GM19372 (cell line): ENCODE measurements around the gene CXCR6.
A peak's percentile ranks its signal among the peaks of the same experiment; 100 is the strongest.
"Not testable (repeated sequence)": the region's sequence is repeated elsewhere in the genome, so short reads cannot be mapped to it uniquely, and the experiment has no call there.

Experiments
- ATAC-seq: cut with Tn5 transposase; IDR thresholded peaks from one replicate; pipeline ENCODE4 v1.9.1; 2021; ENCODE audit warnings: mild to moderate bottlenecking, low read depth, moderate library complexity; ENCODE audit not compliant: unreplicated experiment

Gene CXCR6

DNA sequence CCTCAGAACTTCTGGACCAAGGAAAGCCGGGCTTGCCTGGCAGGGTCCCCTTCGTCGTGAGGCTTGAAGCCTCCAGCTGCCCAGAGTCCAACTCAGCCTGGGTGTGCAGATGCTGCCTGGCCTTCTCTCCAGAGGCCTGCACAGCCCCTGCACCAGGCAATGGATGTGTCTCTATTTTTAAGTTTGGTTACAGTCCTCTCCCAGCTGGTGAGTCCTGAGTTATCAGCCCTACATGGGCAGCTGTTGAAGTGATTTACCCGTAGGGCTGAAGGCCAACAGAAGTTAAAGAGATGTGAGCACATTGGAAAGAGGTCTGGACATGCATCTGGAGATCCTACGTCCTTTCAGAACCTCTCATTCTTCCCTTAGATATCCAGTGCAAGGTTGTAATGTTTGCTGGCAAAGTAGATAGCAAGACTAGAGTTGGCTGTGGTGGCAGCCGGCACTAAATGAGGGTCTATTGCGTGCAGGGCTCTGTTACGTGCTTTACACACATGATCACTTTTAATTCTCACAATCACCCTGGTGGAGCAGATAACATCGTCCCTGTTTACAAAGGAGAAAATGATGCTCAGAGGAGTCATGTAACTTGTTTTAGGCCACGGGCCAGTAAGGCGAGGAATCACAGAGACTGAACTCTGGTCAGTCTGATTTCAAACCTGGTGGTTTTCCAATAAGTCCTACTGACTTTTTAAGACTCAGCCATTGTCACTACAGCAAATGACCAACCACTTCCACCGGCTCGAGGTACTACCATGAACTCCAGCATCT, 42.5 kb downstream of the CXCR6 start:
- no peak for ATAC-seq

DNA sequence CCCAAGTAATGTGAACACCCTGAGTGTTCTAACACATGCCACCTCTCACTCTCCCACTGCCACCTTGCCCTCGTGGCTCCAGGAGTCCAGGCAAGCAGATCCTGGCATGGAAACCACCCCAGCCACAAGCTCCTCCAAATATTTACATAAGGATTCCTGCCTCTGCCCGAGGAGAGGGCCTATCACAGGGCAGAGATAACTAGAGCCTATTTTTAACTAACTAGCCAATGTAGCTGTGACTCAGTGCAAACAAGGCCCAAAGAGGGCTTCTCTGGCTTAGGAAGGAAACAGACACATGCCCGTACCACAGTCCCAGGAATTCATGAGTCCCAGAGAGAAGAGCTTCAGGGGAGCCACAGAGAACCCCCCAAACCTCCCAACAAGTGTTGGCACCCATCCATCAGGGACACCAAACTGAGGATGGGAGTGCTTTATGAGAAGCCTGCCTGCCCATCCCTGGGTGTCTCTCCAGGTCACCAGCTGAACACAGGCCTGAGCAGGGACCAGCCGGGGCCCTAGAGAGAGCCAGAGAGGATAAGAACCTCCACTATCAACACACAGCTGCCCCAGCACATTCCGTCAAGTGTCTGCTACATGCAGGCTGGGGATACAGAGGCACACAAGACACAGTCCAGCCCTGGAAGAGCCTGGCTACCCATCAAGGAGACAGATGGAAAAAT, 43.2 kb downstream of the CXCR6 start:
- no peak for ATAC-seq

GRCh38 chr3:45987368-45988291, 44.4 kb downstream of the CXCR6 start:
- ATAC-seq, result no peak

DNA sequence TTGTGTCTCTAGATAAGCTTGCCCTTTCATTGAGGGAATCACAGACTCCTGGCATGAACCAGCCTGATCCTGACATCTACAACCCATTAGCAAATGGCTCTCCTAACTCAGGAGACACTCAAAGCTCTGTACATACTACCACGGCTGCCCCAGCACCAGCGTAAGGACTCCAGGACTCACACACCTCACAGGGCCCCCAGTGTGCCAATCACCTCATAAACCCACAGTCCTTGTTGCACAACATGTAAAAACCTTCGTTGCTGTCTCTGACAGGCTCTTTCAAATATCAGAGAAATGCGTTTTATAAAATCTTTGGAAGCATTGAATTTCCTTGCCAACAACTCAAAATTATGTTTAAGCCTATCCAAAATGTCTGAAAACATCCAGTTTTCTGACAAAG, 45.1 kb downstream of the CXCR6 start:
- no peak for ATAC-seq

GRCh38 chr3:45988804-45989203, 45.5 kb downstream of the CXCR6 start:
- no peak for ATAC-seq

GRCh38 chr3:45990181-45990580, 46.9 kb downstream of the CXCR6 start:
- ATAC-seq, result no peak

- ATAC-seq, result no peak
Measured at GRCh38 chr3:45991341-45991740, 48.1 kb downstream of the CXCR6 start.

DNA sequence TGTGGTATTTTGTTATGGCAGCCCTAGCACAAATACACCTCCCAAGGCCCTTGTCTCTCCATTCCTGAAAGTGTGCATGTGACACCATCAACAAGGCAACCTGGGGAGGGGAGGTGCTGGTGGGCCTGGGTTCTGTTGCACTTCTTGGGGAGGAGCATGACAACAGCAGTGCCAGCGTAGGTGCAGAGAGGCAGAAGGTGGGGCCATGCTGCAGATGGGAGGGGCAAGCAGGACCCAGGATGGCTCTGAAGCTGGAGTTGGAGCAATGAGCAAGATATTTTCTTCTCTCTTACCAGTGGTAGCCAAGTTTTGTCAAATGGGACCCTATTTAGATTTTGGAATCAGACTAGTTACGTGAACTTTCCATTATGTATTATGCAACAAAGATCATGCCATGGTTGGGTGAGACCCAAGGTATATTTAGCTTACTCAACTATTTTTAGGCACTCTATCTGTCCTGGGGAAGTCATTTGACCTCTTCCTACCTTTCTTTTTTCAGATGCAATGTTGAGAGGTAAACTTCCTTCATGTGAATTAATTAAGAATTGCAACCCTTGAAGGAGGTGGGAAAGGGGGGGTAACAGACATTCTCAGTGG, 49.0 kb downstream of the CXCR6 start:
- ATAC-seq, result no peak

GRCh38 chr3:45992821-45993221, 49.6 kb downstream of the CXCR6 start:
- ATAC-seq, result no peak

- no peak for ATAC-seq
Measured at GRCh38 chr3:45993421-45994027, 50.3 kb downstream of the CXCR6 start.

GRCh38 chr3:45994419-45995235, 51.4 kb downstream of the CXCR6 start:
- ATAC-seq, result peak; percentile 22

DNA sequence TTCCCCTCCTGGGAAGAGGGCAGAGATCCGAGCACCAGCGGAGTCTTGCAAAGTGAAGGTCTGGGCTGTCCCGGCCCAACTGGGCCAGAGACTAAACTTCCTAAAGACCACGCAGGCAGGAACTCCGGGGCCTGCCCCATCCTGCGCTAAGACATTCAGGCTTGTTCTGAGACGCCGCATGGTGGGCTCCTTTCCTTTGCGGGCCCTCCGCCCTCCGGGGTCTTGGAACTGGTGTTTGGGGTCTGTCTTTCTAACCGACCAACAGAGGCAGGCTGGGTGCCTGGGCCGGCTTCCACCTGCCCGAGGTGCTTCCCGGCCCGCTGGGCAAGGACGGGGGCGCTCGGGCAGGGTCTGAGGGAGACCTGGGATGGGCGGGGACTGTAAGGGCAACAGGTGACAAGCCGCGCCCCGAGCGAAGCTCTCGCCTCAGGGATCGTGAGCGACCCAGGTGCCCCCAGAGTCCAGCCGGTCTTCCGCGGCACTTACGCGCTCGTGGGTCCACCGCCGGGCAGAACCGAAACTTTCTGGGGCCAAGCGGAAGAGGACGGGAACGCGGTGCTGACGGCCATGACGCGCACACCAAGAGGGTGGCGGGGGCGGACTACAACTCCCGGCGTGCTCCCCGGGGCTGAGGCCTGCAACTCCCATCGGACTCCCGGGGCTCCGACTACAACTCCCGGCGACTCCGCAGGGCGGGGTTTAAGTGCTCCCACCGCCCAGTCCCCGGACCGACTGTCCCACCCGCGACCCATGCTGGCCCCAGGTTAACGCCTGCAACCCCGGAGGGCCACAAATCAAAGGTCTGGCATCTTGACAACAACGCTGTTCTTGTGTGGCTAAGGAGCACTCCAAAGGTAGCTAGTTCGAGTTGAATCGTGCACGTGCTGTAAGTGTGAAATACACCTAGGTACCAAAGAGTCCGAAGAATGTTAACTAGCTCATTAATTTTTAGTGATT, 52.2 kb downstream of the CXCR6 start, which contains the start of gene FYCO1:
FYCO1 (minus strand) TSS at position 589 of the 957 bp plus-strand sequence. CDS start 10,914 bp downstream, outside the sequence.
- peak; percentile 88 for ATAC-seq

- not testable (repeated sequence) for ATAC-seq
Measured at GRCh38 chr3:45997499-45997898, 54.2 kb downstream of the CXCR6 start.

GRCh38 chr3:45997942-45998341, 54.7 kb downstream of the CXCR6 start:
- ATAC-seq, result no peak
